22Rv1 (cell line): Measurements from ENCODE around the gene MPO.

Experiments used
- H3K27ac ChIP-seq: fragments of 450-650 bp; 2 replicates; pipeline ENCODE4 v1.5.1; 2017
- ZFX ChIP-seq: fragments of 450-650 bp; IDR thresholded peaks from 2 replicates; pipeline ENCODE4 v1.6.1; 2017; ENCODE audit warnings: antibody characterized with exemption, borderline replicate concordance
- TF ChIP-seq, protein P1 (sequence below): fragments of 450-650 bp; IDR thresholded peaks from 2 replicates; pipeline ENCODE4 v1.5.1; 2017; ENCODE audit warnings: mild to moderate bottlenecking

MPO gene

DNA sequence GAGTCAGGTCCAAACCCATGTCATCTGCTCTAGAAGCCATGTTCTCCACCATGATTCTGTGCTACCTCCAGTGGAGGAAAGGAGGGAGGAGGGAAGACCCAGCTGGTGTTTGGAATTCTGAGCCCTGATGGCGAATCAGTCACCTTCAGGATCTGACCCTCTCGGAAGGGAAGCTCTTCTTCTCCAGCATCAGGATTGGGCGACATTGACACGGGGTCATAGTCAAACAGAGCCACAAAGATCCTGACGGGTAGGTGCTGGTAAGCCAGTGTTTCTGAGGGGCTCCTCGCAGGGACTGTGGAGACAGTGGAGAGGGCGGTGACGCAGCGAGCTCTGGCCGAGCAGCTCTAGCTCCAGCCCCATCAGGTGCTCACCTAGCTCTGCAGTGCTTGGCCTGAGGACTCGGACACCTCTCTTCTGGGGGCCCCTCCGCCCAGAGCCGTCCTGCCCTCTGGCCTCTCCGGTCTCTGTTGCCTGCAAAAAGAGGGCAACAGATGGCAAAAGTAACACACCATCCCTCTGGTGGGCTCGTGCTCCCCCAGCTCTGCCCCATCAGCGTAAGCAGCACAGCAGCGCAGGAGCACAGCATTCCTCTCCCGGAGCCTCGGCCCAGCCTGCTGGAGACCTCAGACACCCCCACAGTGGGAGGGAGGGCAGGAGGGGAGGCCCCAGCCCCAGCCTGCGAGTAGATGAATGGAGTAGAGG is 26.9 kb upstream of the MPO start:
- no peak overlapping the region for H3K27ac ChIP-seq
- TF ChIP-seq, protein P1, sequence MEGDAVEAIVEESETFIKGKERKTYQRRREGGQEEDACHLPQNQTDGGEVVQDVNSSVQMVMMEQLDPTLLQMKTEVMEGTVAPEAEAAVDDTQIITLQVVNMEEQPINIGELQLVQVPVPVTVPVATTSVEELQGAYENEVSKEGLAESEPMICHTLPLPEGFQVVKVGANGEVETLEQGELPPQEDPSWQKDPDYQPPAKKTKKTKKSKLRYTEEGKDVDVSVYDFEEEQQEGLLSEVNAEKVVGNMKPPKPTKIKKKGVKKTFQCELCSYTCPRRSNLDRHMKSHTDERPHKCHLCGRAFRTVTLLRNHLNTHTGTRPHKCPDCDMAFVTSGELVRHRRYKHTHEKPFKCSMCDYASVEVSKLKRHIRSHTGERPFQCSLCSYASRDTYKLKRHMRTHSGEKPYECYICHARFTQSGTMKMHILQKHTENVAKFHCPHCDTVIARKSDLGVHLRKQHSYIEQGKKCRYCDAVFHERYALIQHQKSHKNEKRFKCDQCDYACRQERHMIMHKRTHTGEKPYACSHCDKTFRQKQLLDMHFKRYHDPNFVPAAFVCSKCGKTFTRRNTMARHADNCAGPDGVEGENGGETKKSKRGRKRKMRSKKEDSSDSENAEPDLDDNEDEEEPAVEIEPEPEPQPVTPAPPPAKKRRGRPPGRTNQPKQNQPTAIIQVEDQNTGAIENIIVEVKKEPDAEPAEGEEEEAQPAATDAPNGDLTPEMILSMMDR = no peak
- no peak for TF ChIP-seq ZFX

DNA sequence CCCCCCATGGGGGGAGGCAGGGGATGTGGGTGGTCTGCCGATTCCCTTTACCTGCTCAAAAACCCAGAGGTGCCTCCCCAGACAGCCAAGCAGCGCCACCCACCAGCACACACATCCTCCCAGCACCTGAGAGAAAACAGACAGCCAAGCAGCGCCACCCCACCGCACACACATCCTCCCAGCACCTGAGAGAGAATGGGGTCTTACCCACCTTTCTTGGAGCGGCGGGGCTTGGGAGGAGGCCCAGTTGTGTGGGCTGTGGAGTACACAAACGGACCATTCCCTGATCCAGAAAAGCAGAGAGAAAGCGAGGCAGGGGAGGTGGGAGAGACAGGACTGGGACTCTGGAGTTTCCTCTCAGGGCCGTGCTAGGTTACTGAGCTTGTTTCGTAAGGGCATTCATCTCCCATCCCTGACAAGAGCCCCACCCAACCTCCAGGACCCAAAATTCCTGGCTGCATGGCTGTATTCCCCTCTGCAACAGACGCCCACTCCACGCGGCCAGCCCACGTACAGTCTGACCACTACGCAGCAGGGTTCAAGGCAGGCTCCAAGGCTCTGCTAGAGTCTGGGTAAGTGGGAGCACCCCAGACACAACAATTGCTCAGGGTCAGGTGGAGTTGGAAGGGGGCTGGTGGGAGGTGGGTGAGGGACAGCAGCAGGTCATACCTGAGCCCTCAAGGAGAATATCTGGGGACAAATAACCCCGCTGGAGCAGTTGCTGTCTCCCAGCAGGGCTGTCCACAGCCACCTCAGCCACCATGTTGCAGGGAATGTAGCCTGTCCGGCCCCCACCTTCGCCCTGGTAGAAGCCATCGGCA is 25.6 kb upstream of the MPO start:
- TF ChIP-seq, protein P1 = no peak
- no peak for TF ChIP-seq ZFX
- no peak overlapping the region for H3K27ac ChIP-seq

DNA sequence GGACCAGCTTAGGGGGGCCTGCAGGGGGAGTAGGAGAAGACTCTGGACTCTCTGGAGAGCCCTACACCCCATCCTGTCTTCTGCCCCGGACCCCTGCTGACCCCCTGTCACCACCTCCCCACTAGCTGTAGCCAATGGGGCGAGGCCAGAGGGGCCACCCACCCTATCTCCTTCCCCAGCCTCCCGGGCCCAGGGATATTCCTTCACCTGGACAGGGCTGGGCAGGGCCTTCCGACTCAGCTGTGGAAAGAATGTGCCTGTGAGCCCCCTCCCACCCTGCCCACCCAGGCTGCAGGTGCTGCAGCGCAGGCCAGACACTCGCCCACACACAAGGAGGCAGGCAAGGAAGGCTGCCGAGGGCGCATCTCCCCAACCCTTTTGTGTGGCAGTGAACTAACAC is 24.9 kb upstream of the MPO start:
- TF ChIP-seq ZFX = no peak
- TF ChIP-seq, protein P1 = no peak

DNA sequence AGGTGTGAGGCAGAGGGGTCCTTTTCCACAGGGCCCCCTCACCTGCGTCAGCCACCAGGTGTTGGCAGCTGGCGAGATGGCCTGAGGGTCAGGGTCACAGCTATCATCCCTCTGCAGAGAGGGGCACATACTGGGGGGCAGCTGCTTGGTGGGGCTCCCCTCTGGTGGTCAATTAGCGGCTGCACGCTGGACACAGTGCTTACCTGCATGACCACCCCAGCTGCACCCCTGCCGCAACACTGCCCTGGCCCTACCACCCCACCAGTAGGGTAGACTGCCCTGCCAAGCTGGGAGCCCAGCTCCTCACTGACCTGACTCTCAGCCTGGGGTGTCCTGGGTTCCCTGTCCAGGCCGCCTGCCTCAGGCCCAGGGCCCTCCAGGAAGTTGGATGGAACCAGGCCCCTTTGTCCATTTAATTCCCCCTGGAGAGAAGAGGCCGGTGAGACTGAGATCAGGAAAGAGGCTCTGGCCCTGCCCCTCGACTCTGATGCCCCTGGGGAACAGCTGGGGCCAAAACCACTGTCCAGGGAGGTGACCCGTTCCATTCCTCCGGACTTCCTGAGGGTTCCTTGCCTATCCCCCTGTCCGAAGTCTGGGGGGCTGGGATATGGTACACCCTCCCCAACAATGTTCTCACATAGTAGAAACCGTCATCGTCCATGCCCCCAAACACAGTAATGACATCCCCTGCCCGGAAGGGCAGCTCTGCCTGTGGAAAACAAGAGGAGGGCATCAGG is 24.2 kb upstream of the MPO start:
- H3K27ac ChIP-seq = no peak overlapping the region
- no peak for TF ChIP-seq ZFX
- TF ChIP-seq, protein P1 = no peak

More for the DNA sequence above, 24.9 kb upstream of the MPO start:
- no peak overlapping the region for H3K27ac ChIP-seq

DNA sequence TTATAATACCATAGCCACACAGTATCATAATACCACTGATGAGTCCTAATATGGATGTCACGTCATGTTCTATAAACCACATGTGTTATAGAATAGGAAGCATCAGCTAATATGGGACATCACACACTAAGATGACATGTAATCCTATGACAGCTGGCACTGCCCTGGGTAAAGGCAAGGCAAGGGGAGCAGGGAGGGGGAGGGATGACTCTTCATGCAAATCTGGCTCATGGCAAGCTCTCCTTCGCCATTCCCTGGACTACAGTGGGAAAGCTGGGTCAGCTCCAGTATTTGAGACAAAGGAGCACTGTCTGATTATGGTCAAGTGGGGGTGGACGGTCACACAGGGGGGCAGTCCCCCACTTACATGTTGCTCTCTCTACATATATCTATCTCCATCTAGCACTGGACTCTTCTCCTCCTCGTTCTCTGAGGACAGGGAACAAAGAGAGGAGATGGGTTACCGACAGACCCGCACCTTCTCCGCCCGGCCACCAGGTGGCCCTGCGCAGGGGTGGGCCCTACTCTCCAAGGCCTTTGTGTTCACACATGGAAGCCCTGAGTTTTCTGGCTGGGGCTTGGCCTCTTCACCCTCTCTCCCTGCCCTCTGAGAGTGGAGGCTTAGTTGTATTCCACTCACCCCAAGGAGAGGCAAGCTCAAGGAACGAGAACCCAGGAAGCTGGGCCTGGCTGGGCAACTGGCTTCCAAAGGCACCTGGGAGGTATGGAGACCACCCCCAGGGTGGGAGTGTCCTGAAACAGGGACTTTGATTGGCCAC is 23.4 kb upstream of the MPO start:
- TF ChIP-seq ZFX = no peak
- TF ChIP-seq, protein P1 = peak; percentile 93
- no peak overlapping the region for H3K27ac ChIP-seq

DNA sequence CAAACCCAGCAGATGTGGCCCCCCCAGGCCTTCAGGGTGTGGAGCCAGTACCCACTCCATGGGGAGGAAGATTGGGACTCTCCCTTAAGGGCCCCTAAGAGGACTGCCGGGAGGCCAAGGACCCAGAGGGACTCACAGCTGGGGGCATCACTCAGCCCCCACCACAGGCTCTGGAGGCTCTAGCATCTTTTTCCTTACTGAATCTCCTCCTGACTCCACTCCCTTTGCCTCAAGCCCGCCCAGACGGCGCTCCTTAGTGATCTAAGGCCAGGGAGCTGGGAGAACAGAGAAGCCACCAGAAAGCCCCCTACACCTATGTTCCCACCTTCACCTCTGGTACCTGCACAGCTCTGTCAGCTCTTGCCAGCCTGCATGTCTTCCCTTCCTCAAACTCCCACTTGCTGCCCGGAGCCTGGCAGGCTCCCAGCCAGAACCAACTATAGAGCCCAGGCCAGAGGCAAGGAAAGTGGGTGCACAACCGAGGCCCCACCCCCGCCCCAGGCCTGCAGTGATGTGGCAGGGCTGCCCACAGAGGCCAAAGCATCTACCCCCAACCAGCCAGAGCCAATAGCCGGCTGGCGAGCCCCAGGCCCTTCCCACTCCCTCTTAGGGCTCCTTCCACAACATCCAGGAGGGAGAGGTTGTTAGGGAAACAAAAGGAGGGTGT is 22.3 kb upstream of the MPO start:
- no peak for TF ChIP-seq ZFX
- TF ChIP-seq, protein P1 = no peak
- no peak overlapping the region for H3K27ac ChIP-seq
